D721Med (cell line): Measurements from ENCODE around the gene CDH7.
A peak's percentile ranks its signal among the peaks of the same experiment; 100 is the strongest.

Experiments used
- DNase-seq: peaks from one replicate; pipeline ENCODE4 v3.0.0; 2011; ENCODE audit warnings: low spot score; ENCODE audit not compliant: insufficient read length
- FAIRE-seq: peaks from 2 replicates; lab custom pipeline; 2011; peaks lifted over from hg19 to GRCh38; lab: Jason Lieb, UNC
- TF ChIP-seq, protein P1 (sequence below): IDR thresholded peaks from 2 replicates; pipeline ENCODE4 v1.5.1; 2012; ENCODE audit warnings: mild to moderate bottlenecking, control low read depth; ENCODE audit not compliant: insufficient read depth; ENCODE audit errors: missing control alignments

The CDH7 gene

DNA sequence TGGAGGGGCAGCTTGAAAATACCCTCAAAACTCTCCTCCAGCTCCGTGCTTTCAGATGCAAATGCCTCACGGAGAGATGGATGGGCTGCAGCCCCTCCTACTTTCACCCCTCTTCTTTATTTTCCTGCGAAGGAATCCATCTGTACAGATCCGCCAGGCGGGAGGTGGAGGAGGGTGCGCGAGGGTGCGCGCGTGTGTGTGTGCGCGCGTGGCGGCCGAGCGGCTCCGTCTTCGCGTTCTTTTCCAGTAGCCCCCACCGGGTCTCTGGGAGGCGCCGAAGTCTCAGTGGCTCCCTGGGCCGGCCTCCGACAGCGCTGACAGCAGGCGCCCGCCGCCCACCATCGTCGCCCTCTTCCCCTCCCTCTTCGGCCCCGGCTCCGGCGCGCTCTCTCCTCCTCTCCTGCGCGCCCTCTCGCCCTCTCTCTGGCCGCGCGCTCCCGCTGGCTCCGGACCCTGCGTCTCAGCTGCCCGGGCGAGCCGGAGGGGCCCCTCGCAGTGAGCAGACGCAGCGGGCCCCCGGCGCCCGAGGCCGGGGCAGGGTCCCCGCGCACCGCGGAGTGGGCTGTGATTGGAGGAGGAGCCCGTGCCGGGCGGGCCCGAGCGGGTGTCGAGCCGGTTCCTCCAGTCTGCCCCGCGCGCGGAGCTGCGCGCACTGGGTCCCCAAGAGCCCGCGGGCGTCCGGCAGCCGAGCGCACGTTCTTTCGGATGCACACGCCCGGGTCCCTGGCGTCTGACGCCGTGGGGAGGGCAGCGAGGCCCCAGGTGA lies at the start of gene CDH7:
CDH7 (plus strand) TSS at position 624 of the 766 bp plus-strand sequence. CDS start 11,831 bp downstream, outside the sequence.
- TF ChIP-seq, protein P1, sequence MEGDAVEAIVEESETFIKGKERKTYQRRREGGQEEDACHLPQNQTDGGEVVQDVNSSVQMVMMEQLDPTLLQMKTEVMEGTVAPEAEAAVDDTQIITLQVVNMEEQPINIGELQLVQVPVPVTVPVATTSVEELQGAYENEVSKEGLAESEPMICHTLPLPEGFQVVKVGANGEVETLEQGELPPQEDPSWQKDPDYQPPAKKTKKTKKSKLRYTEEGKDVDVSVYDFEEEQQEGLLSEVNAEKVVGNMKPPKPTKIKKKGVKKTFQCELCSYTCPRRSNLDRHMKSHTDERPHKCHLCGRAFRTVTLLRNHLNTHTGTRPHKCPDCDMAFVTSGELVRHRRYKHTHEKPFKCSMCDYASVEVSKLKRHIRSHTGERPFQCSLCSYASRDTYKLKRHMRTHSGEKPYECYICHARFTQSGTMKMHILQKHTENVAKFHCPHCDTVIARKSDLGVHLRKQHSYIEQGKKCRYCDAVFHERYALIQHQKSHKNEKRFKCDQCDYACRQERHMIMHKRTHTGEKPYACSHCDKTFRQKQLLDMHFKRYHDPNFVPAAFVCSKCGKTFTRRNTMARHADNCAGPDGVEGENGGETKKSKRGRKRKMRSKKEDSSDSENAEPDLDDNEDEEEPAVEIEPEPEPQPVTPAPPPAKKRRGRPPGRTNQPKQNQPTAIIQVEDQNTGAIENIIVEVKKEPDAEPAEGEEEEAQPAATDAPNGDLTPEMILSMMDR, result no peak
- no peak for FAIRE-seq

GRCh38 chr18:65704046-65704445 lies 46.8 kb upstream of the CDH7 start:
- TF ChIP-seq, protein P1, result no peak
- FAIRE-seq (peak; percentile 6), DNase-seq (no peak)

More for the DNA sequence above, at the start of gene CDH7:
- peak; percentile 70 for DNase-seq

GRCh38 chr18:65706646-65707045 lies 44.2 kb upstream of the CDH7 start:
- DNase-seq, result no peak
- FAIRE-seq, result no peak
- TF ChIP-seq, protein P1, result no peak

DNA sequence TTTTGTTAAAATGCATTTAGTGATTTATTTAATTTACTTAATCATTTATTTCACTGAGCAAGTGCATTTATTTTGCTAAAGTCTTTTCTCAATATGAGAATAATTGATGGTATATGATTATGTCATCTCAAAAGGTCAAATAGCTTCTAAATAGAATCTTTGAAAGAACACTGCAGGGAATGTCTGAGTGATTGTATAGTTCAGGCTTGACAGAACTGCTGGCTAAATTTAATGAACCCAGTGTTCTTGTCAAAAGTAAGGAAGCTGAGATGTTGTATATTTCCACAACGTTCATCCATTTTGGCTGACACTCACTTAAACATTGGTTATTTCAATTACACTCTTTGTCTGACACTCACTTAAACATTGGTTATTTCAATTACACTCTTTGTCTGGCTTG lies 39.3 kb upstream of the CDH7 start:
- TF ChIP-seq, protein P1, result no peak
- DNase-seq (no peak), FAIRE-seq (peak; percentile 99)

DNA sequence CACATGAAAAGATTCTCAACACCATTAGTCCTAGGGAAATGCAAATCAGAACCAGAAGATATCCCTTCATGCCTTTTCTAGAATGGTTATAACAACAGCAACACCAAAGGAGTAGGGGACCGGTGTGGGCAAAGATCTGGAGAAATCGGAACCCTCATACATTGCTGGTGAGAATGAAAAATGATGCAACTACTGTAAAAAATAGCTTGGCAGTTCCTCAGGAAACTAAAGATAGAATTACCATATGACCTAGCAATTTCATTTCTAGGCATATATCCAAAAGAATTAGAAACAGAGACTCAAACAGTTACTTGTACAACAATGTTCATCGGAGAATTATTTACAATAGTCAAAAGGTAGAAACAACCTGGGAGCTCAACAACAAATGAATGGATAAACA lies 29.2 kb upstream of the CDH7 start:
- peak; percentile 99 for FAIRE-seq
- DNase-seq, result no peak
- TF ChIP-seq, protein P1, result no peak

GRCh38 chr18:65725251-65726050 lies 25.4 kb upstream of the CDH7 start:
- TF ChIP-seq, protein P1, result peak; percentile 50
- FAIRE-seq (no peak), DNase-seq (no peak)
